SKM-1 treated with dmso at 0.1 percent for 144 hours (cell line): Measurements from ENCODE around the gene MALRD1.

Experiments
- DNase-seq: peaks from one replicate; lab custom pipeline; 2025; ENCODE audit not compliant: unreplicated experiment; lab: John Stamatoyannopoulos, UW

The MALRD1 gene

GRCh38 chr10:19048489-19048888, at the start of gene MALRD1:
Gene MALRD1 (plus strand): TSS chr10:19048801. CDS start chr10:19048939, 138 bp downstream.
- no peak for DNase-seq

- DNase-seq = no peak
Observed at GRCh38 chr10:19003341-19003740, 45.3 kb upstream of the MALRD1 start.

- DNase-seq = no peak
Observed at GRCh38 chr10:19012111-19012510, 36.5 kb upstream of the MALRD1 start.

DNA sequence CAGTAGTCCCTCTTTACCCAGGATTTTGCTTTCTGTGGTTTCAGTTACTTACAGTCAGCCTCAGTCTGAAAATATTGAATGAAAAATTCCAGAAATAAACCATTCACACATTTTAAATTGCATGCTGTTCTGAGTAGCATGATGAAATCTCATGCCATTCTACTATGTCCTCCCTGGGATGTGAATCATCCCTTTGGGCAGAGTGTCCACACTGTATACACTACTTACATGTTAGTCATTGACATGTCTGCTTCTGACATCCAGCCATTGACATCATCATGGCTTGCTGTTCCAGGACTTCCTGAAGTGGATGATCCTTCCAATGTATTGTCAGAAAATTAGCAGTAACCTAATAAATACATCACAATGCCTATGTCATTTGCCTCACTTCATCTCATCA, 34.6 kb upstream of the MALRD1 start:
- DNase-seq = no peak

DNA sequence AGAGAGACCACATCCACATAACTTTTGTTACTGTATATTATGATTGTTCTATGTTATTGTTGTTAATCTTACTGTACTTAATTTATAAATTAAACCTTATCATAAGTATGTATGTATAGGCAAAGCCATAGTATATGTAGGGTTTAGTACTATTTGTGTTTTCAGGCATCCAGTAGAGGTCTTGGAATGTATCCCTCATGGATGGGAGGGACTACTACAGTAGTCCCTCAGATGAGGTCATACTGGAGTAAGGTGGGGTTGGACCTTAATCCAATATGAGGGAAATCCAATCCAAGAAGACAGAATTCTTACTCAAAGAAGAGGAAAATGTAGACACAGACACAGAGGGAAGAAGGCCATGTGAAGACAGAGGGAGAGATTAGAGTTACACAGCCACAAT, 34.1 kb upstream of the MALRD1 start:
- DNase-seq = no peak

DNA sequence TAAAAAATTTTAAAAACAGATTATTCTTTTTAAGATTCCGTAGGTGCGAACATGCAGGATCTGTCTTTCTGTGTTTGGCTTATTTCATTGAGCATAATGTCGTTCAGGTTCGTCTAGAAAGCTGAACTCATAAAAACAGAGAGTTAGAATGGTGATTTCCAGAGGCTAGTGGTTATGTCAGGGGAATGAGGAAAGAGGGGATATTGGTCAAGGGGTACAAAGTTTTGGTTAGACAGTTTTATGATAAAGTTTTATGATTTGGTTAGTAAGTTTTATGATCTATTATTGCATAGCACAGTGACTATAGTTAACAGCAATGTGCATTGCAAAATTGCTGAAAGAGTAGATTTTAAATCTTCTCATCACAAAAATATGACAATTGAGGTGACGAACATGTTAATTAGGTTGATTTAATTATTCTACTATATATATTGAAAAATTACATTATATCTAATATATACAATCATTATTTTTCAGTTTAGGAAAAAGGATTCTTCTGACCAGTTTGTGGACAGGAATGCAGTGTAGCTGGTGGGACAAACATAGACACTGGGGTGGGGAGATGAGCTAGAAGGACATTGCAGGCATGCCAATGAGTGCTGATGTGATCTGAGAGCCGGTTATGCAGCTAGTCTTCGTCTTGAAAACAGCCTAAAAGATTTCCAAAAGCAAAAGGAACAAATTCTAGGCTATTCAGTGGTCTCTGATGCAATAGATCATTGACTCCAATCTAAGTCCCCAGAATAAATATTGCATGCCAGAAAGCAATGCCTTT, 31.3 kb upstream of the MALRD1 start:
- DNase-seq = no peak

GRCh38 chr10:19021162-19021561, 27.4 kb upstream of the MALRD1 start:
- no peak for DNase-seq

- no peak for DNase-seq
Observed at GRCh38 chr10:19024611-19025010, 24.0 kb upstream of the MALRD1 start.

DNA sequence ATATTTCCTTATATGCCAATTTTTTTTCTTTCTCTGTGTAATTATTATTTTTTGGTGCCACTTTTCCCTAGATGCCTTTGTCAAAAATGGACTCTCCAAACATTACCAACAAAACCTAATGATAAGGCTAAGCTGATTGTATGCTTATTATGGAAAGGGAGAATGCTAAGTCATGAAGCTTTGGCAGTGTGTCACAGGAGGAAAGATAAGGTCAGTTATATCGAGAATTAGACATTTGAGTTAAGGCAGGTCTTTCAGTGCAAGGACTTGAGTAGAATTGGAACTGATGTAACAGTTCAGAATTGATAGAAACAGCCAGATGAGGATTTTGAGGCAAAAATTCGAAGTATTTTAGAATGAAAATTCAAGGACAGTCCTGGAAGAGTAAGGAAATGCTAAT, 16.8 kb upstream of the MALRD1 start:
- DNase-seq = no peak

DNA sequence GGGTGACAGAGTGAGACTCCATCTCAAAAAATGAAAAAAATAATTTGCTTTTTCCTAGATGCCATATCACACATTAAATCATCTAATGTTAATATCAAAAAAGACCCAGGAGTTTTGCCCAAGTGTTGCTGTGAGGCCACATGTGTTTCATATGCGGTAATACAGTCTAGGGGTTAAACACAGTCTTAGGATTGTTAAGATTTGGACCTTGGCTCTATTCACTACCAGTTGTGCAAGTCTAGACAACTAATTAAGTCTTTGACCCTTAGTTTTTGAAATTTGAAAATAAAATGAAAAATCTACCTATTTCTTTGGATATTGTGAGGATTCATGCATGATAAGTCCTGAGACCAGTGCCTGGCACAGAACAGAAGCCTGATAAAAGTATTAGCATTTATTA, 14.9 kb upstream of the MALRD1 start:
- DNase-seq = no peak

DNA sequence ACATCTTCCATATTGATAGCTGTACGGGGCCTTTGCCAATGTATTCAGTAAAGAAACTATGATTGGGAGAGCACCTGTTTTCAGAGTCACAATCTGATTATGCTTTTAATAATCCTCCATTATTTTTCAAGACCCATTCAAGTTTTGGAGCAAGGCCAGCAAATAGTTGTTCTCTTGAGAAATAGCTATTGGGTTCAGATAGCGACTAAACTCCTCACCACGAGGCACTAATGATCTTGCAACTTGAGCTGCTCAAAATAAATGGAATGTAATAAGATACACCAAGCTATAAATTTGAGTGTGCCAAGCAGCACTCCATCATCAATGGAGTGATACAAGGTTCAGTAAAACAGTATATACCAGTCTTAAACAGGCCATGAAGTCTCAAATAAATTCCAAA, 7.4 kb upstream of the MALRD1 start:
- DNase-seq = no peak

DNA sequence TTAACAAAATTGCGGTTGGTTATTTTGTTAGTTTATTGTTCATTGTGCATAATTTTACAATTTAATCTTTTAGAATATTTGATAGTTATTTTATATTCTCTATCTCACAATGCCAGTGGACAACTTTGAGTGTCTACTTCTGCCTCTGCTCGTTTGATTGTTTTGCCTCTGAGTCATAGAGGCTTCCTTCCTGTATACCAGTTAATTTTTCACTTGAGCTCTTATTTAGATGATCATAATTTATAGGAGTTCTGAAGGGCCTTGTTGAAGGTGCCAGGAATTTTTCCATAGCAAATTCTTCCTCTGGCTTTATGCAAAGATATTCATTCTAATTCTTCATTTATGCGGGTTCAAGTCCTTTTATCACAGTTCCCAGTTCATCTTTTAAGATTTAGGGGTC, 5.2 kb upstream of the MALRD1 start:
- no peak for DNase-seq

DNA sequence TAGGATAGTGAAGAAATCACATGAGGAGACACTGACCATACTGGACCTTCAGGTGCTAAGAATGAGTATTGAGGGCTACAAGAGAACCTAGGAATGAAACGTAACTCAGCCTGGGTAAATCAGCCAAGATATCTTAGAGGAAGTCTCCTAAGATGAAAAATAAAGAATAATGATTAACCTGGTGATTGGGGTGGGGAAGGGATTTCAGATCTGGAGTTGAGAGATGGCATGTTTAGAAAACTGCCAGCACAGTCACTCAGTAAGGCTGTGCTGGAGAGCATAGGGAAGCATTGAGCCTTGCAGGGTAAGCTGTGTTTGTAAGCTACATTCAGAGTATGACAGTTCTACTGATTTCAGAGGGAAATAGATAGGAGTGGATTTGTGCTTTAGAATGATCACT, 1.9 kb upstream of the MALRD1 start:
- no peak for DNase-seq

GRCh38 chr10:19048891-19049290, 290 bp downstream of the MALRD1 start:
- DNase-seq = no peak

GRCh38 chr10:19049567-19049966, 966 bp downstream of the MALRD1 start:
- DNase-seq = no peak

- no peak for DNase-seq
Observed at GRCh38 chr10:19054289-19054835, 5.8 kb downstream of the MALRD1 start.

DNA sequence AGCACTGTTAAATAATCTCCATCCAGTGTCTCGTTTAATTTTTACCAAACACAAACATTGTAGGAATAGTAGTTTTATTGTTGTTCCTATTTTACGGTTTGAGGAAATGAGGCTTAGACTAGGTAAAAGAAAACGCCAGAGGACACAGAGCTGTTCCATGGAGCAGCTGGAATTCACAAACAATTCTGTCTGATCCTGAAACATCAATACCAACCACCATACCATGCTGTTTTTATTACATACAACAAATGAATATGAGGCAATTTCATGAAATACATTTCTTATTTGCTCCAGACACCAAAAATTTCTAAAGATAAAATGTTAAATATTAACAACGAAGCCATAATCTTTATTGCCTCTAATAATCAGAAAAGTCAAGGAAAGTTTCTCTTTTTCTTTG, 9.4 kb downstream of the MALRD1 start:
- no peak for DNase-seq

GRCh38 chr10:19063986-19064385, 15.4 kb downstream of the MALRD1 start:
- no peak for DNase-seq

- DNase-seq = no peak
Observed at GRCh38 chr10:19071946-19072345, 23.3 kb downstream of the MALRD1 start.

GRCh38 chr10:19077276-19077675, 28.7 kb downstream of the MALRD1 start:
- DNase-seq = no peak

DNA sequence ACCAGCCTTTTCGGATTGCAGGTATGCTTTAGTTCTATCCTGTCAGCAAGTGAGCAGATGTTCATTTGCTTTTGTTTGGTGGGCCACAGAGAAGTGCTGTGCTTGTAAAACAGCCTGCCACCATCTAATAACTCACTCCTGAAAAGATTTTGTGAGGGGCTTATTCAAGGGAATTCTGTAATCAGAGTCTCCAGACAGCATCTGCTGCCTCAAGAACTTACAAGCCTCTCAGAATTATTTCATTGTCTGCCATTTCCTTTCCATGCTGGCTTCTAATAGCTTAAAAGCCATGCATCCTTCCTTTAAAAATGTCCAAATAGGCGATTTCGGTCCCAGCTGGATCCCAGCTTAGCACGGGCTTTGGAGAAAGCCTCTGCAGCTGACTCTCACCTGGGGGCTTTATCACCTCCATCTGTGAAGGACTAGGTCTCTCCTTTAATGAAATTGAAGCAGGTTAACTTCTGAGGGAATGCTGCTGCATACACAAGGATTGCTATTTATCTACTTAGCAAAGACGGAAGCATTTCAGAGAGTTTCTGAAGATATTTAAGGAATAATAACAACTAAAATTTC, 48.0 kb downstream of the MALRD1 start:
- DNase-seq = no peak

- DNase-seq = no peak
Observed at GRCh38 chr10:19097151-19097550, 48.5 kb downstream of the MALRD1 start.

DNA sequence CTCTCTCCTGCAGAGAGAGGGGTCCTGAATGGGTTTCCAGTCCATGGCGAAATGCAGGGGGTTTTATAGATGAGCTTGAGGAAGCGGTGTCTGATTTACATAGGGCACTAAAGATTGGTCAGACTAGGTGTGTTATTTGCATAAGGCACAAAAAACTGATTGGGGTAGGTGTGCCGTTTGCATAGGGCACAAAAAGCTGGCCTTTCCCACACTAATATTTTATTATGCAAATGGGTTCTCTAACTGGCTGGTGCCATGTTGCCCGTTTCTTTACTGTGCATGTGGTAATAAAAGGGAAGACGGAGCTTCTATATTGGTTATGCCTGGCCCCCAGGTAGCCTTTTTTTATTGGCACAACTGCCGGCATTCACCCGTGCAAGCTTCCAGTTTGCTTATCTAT, 50.2 kb downstream of the MALRD1 start:
- DNase-seq = no peak
